H9 (cell line): ENCODE results near the gene ERP29. TPM values are rescaled to one million over a fixed set of nuclear protein-coding genes. Genes with fewer than 3 reads are reported as not detected.
A peak's percentile ranks its signal among the peaks of the same experiment; 100 is the strongest.

Experiments used
- DNase-seq: peaks from one replicate; pipeline ENCODE4 v3.0.0-alpha.2; 2017
- H2AFZ ChIP-seq: one replicate; pipeline ENCODE4 v1.6.1; 2013; ENCODE audit warnings: mild to moderate bottlenecking, low read length, control low read depth, moderate library complexity
- H2AK5ac ChIP-seq: 2 replicates; pipeline ENCODE4 v1.6.1; 2013; ENCODE audit warnings: low read length, control low read depth, mixed read lengths; ENCODE audit not compliant: insufficient read length
- H2BK120ac ChIP-seq: one replicate; pipeline ENCODE4 v1.6.1; 2013; ENCODE audit warnings: low read depth, mild to moderate bottlenecking, low read length, control low read depth, inconsistent platforms; ENCODE audit not compliant: poor library complexity, severe bottlenecking
- H2BK12ac ChIP-seq: 2 replicates; pipeline ENCODE4 v1.6.1; 2013; ENCODE audit warnings: low read length, control low read depth, mixed read lengths, low read depth; ENCODE audit not compliant: insufficient read length
- H2BK15ac ChIP-seq: 2 replicates; pipeline ENCODE4 v1.6.1; 2013; ENCODE audit warnings: low read depth, low read length, control low read depth
- H2BK20ac ChIP-seq: one replicate; pipeline ENCODE4 v1.6.1; 2013; ENCODE audit warnings: low read depth, mild to moderate bottlenecking, low read length, control low read depth, inconsistent platforms; ENCODE audit not compliant: poor library complexity, severe bottlenecking
- H2BK5ac ChIP-seq: 2 replicates; pipeline ENCODE4 v1.6.1; 2013; ENCODE audit warnings: low read length, control low read depth, mixed read lengths; ENCODE audit not compliant: insufficient read length
- H3K14ac ChIP-seq: 2 replicates; pipeline ENCODE4 v1.6.1; 2013; ENCODE audit warnings: low read length, control low read depth; ENCODE audit not compliant: insufficient read depth
- H3K18ac ChIP-seq: 2 replicates; pipeline ENCODE4 v1.6.1; 2013; ENCODE audit warnings: low read depth, mild to moderate bottlenecking, mixed read lengths, low read length, control low read depth; ENCODE audit not compliant: insufficient read length
- H3K23ac ChIP-seq: 2 replicates; pipeline ENCODE4 v1.6.1; 2013; ENCODE audit warnings: low read length, control low read depth, mixed read lengths, low read depth; ENCODE audit not compliant: insufficient read length
- H3K23me2 ChIP-seq: 2 replicates; pipeline ENCODE4 v1.6.1; 2013; ENCODE audit warnings: low read depth, mild to moderate bottlenecking, mixed read lengths, low read length, control low read depth; ENCODE audit not compliant: insufficient read length, poor library complexity, severe bottlenecking
- H3K27ac ChIP-seq: 2 replicates; pipeline ENCODE4 v1.5.1; 2013; ENCODE audit warnings: low read length, control low read depth, mixed read lengths, low read depth; ENCODE audit not compliant: insufficient read length
- H3K27me3 ChIP-seq: 2 replicates; pipeline ENCODE4 v1.6.1; 2013; ENCODE audit warnings: low read length, control low read depth, inconsistent platforms; ENCODE audit not compliant: insufficient read depth
- H3K4ac ChIP-seq: 2 replicates; pipeline ENCODE4 v1.6.1; 2013; ENCODE audit warnings: low read depth, mild to moderate bottlenecking, control low read depth, inconsistent platforms, low read length, moderate library complexity
- H3K4me1 ChIP-seq: 2 replicates; pipeline ENCODE4 v1.6.1; 2013; ENCODE audit warnings: low read length, control low read depth, inconsistent platforms; ENCODE audit not compliant: insufficient read depth
- H3K4me2 ChIP-seq: 2 replicates; pipeline ENCODE4 v1.6.1; 2013; ENCODE audit warnings: low read length, control low read depth, mixed read lengths; ENCODE audit not compliant: insufficient read length, insufficient read depth
- H3K56ac ChIP-seq: 2 replicates; pipeline ENCODE4 v1.6.1; 2013; ENCODE audit warnings: low read depth, mild to moderate bottlenecking, mixed read lengths, low read length, control low read depth; ENCODE audit not compliant: insufficient read length
- H3K79me1 ChIP-seq: 2 replicates; pipeline ENCODE4 v1.6.1; 2013; ENCODE audit warnings: low read depth, mild to moderate bottlenecking, moderate library complexity, low read length, control low read depth, inconsistent platforms; ENCODE audit not compliant: insufficient read depth, poor library complexity, severe bottlenecking
- H3K79me2 ChIP-seq: 2 replicates; pipeline ENCODE4 v1.6.1; 2013; ENCODE audit warnings: low read length, control low read depth, inconsistent platforms; ENCODE audit not compliant: insufficient read depth
- H3K9ac ChIP-seq: 2 replicates; pipeline ENCODE4 v1.6.1; 2013; ENCODE audit warnings: low read length, control low read depth, mixed read lengths; ENCODE audit not compliant: insufficient read length; ENCODE audit errors: extremely low read depth
- H3K9me3 ChIP-seq: one replicate; pipeline ENCODE4 v1.6.1; 2013; ENCODE audit warnings: low read depth, low read length, inconsistent platforms; ENCODE audit not compliant: control insufficient read depth
- H3T11ph ChIP-seq: one replicate; pipeline ENCODE4 v1.6.1; 2013; ENCODE audit warnings: mild to moderate bottlenecking, low read length, control low read depth, inconsistent platforms
- H4K20me1 ChIP-seq: one replicate; pipeline ENCODE4 v1.6.1; 2013; ENCODE audit not compliant: control insufficient read depth, insufficient read length, insufficient read depth
- H4K5ac ChIP-seq: 2 replicates; pipeline ENCODE4 v1.6.1; 2013; ENCODE audit warnings: low read depth, mild to moderate bottlenecking, mixed read lengths, low read length, control low read depth; ENCODE audit not compliant: insufficient read length
- H4K8ac ChIP-seq: replicated peaks from 2 replicates; pipeline ENCODE4 v1.6.1; 2013; ENCODE audit warnings: low read length, control low read depth, mixed read lengths, low read depth; ENCODE audit not compliant: insufficient read length
- H4K91ac ChIP-seq: 2 replicates; pipeline ENCODE4 v1.6.1; 2013; ENCODE audit warnings: low read depth, mild to moderate bottlenecking, moderate library complexity, mixed read lengths, low read length, control low read depth; ENCODE audit not compliant: insufficient read length
- H3K27ac Mint-ChIP-seq, 3 experiments: 2 replicates in 2 of 3; 3 replicates in 1 of 3; pipeline ENCODE4 v1.8.0; 2020 to 2021; ENCODE audit warnings: mixed read lengths in 3 of 3, mild to moderate bottlenecking in 1 of 3, moderate library complexity in 1 of 3
- H3K27me3 Mint-ChIP-seq: 2 replicates; pipeline ENCODE4 v1.8.0; 2021; ENCODE audit warnings: low read depth, mild to moderate bottlenecking, moderate library complexity, mixed read lengths
- H3K36me3 Mint-ChIP-seq, 3 experiments: 2 replicates in 2 of 3; 3 replicates in 1 of 3; pipeline ENCODE4 v1.8.0; 2020 to 2021; ENCODE audit warnings: low read depth in 3 of 3, mixed read lengths in 3 of 3; ENCODE audit not compliant: insufficient read depth in 1 of 3
- H3K4me1 Mint-ChIP-seq, 2 experiments: 2 replicates each; pipeline ENCODE4 v1.8.0; 2020; ENCODE audit warnings: mixed read lengths in 2 of 2
- H3K4me3 Mint-ChIP-seq, 2 experiments: 2 replicates in 1 of 2; 3 replicates in 1 of 2; pipeline ENCODE4 v1.8.0; 2020 to 2021; ENCODE audit warnings: mild to moderate bottlenecking in 2 of 2, mixed read lengths in 2 of 2, moderate library complexity in 1 of 2
- H3K9me3 Mint-ChIP-seq, 2 experiments: 2 replicates in 1 of 2; 3 replicates in 1 of 2; pipeline ENCODE4 v1.8.0; 2020; ENCODE audit warnings: mild to moderate bottlenecking in 2 of 2, mixed read lengths in 2 of 2, moderate library complexity in 1 of 2
- CTCF ChIP-seq: fragments of 200-600 bp; sonication (generic); conservative IDR thresholded peaks from 3 replicates; pipeline ENCODE4 v1.8.0; 2021; ENCODE audit warnings: antibody characterized with exemption, mild to moderate bottlenecking
- WGBS: extraction: QIAGEN DNeasy Blood & Tissue Kit; methylation state at CpG from one replicate; pipeline ENCODE4 v1.1.7; 2013; ENCODE audit warnings: missing lambda C conversion rate, low lambda C conversion rate, mixed read lengths; ENCODE audit not compliant: insufficient read length; ENCODE audit errors: extremely low coverage; 5-methylcytosine and 5-hydroxymethylcytosine counted together
- total RNA-seq: library from RNA; stranded (reverse); gene quantifications from 2 replicates; pipeline ENCODE4 v1.2.1, GENCODE V29; 2021

Gene ERP29
- total RNA-seq, 1 experiment from 2014 or later: 160 TPM

- H3K9me3 ChIP-seq: no peaks in the 10 kb centered on the region
- Mint-ChIP-seq H3K9me3 (peaks cover under 1 to 1% of the 10 kb centered on the region in 2 experiments; a peak in 3 of 5 replicates), H3K27me3 (no peaks in the 10 kb centered on the region), H3K27ac (peak overlapping the region in 1 of 3 experiments; percentile 35; a peak in 1 of 7 replicates), H3K4me3 (no peak overlapping the region), H3K36me3 (no peaks in the 10 kb centered on the region; a peak in 1 of 7 replicates), H3K4me1 (no peaks in the 10 kb centered on the region)
- no peak overlapping the region for H3K56ac ChIP-seq
- H2AK5ac ChIP-seq: no peak overlapping the region
- no peak overlapping the region for H2BK20ac ChIP-seq
- no peaks in the 10 kb centered on the region for H3K23me2 ChIP-seq
- no peak overlapping the region for H4K5ac ChIP-seq
- H4K20me1 ChIP-seq: no peaks in the 10 kb centered on the region
- H2BK12ac ChIP-seq: no peak overlapping the region
- no peak overlapping the region for H3K27ac ChIP-seq
- no peaks in the 10 kb centered on the region for H3K4me1 ChIP-seq
- H3T11ph ChIP-seq: no peak overlapping the region
- H3K4me2 ChIP-seq: no peak overlapping the region
- H4K91ac ChIP-seq: no peak overlapping the region
- 100% methylated on average over 1 of the region's 6 CpGs for WGBS
- no peak overlapping the region for H2BK15ac ChIP-seq
- H3K79me2 ChIP-seq: no peaks in the 10 kb centered on the region
- no peak overlapping the region for H4K8ac ChIP-seq
- no peak overlapping the region for H3K9ac ChIP-seq
- H2AFZ ChIP-seq: no peak overlapping the region
- no peak for DNase-seq
- no peak overlapping the region for H2BK5ac ChIP-seq
- no peak overlapping the region for H3K18ac ChIP-seq
- TF ChIP-seq CTCF: no peak
- H3K23ac ChIP-seq: no peak overlapping the region
- H2BK120ac ChIP-seq: no peak overlapping the region
- no peaks in the 10 kb centered on the region for H3K79me1 ChIP-seq
- H3K14ac ChIP-seq: no peak overlapping the region
- H3K4ac ChIP-seq: no peak overlapping the region
- H3K27me3 ChIP-seq: no peaks in the 10 kb centered on the region
Measured at GRCh38 chr12:111976291-111976690, 36.9 kb upstream of the ERP29 start.
